ENCODE results near the gene NTRK2. TPM values are rescaled to one million over a fixed set of nuclear protein-coding genes. Genes with fewer than 3 reads are reported as not detected.

NTRK2 gene
- total and polyA plus RNA-seq, 2 donors, result 2.7 to 5.0 TPM

DNA sequence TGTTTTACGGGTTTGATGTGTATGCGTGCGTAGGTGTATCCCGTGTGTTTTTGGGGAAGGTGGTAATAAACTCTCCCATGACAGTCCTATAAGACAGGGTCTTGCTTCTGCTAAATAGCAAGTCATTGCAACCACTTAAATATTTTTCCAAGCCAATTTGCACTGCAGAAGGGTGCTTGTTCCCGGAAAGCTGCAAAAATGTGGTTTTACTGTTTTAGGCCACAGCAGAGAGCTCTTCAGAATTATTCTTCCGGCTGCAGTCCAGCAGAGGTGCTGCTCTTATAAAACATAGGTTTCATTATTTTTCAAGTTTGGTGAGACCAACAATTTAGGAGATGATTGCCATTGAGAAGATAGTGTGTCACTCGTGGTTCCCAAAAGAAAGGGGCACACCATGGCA is 192.8 kb downstream of the NTRK2 start:
- Histone ChIP-seq H3K27me3 (ENCODE audit: control insufficient read depth in 2 of 2, insufficient read depth in 1 of 2, low read length in 1 of 2) (no peaks in the 10 kb centered on the region), H3K9me3 (ENCODE audit: control insufficient read depth in 2 of 2, insufficient read depth in 1 of 2, low read length in 1 of 2) (no peaks in the 10 kb centered on the region), H3K27ac (ENCODE audit: low read depth in 1 of 2, low read length in 1 of 2) (no peak overlapping the region), H3K4me1 (ENCODE audit: control insufficient read depth in 2 of 2, insufficient read depth in 2 of 2, low read length in 2 of 2) (no peaks in the 10 kb centered on the region), H3K36me3 (ENCODE audit: control insufficient read depth in 2 of 2, insufficient read depth in 2 of 2, low read length in 1 of 2) (no peaks in the 10 kb centered on the region), H3K4me3 (ENCODE audit: low read length in 2 of 2) (no peak overlapping the region)
- 96% methylated on average over 7 of the region's 7 CpGs for WGBS
- DNase-seq (ENCODE audit: low read depth in 6 of 9, low spot score in 9 of 9), result no peak

DNA sequence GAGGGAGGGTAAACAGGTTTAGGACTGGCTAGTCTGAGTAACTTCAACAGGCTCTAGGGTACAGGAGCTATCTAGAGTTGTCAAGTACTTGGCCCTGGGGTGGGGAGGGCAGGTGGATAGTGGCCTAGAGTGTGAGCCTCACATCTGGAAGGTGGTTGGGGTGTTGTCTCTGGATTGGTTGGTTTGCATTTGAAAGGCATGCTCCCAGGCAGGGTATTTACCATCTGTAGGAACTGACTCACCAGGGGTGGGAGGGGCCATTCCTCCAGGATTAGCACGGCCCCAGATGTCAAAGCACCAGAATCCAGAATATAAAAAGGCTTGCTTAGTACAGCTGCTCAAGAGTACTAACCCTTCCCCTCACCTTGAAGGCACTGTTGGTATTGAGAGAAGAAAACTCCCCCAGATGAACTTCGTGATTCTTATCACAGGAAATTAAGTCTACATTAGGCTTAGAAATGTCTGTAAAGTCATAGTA is 193.3 kb downstream of the NTRK2 start:
- peak in 1 of 9 donors; percentile 5 for DNase-seq (ENCODE audit: low read depth in 6 of 9, low spot score in 9 of 9)
- 45% methylated on average over 2 of the region's 2 CpGs for WGBS

DNA sequence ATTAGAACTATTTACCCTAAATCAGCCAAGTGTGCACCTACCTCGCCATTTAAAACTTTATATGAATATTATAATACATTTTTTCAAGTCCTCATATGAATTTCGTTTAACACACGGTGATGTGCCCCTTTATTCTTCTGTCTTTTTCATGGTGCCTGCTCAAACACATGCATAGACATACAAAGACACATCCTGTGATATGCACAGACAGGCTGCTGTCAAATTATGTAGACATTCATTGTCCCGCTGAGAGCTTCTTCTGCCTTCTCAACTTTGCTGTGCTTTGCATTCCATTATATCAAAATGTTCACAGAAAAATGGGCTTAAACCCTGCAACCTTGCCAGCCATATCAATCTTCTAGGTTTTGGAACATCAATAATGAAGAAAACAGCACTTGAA is 193.8 kb downstream of the NTRK2 start:
- Histone ChIP-seq H3K9me3 (ENCODE audit: control insufficient read depth in 2 of 2, insufficient read depth in 1 of 2, low read length in 1 of 2) (no peaks in the 10 kb centered on the region), H3K4me3 (ENCODE audit: low read length in 2 of 2) (no peak overlapping the region), H3K27me3 (ENCODE audit: control insufficient read depth in 2 of 2, insufficient read depth in 1 of 2, low read length in 1 of 2) (no peaks in the 10 kb centered on the region), H3K4me1 (ENCODE audit: control insufficient read depth in 2 of 2, insufficient read depth in 2 of 2, low read length in 2 of 2) (no peaks in the 10 kb centered on the region), H3K27ac (ENCODE audit: low read depth in 1 of 2, low read length in 1 of 2) (no peak overlapping the region), H3K36me3 (ENCODE audit: control insufficient read depth in 2 of 2, insufficient read depth in 2 of 2, low read length in 1 of 2) (no peaks in the 10 kb centered on the region)
- 92% methylated on average over 4 of the region's 4 CpGs for WGBS
- DNase-seq (ENCODE audit: low read depth in 6 of 9, low spot score in 9 of 9), result no peak

More for the DNA sequence above, 193.3 kb downstream of the NTRK2 start:
- H3K27me3 ChIP-seq (ENCODE audit: control insufficient read depth in 2 of 2, insufficient read depth in 1 of 2, low read length in 1 of 2), result no peaks in the 10 kb centered on the region
- no peaks in the 10 kb centered on the region for H3K9me3 ChIP-seq (ENCODE audit: control insufficient read depth in 2 of 2, insufficient read depth in 1 of 2, low read length in 1 of 2)
- H3K4me3 ChIP-seq (ENCODE audit: low read length in 2 of 2), result no peak overlapping the region
- no peaks in the 10 kb centered on the region for H3K36me3 ChIP-seq (ENCODE audit: control insufficient read depth in 2 of 2, insufficient read depth in 2 of 2, low read length in 1 of 2)
- no peaks in the 10 kb centered on the region for H3K4me1 ChIP-seq (ENCODE audit: control insufficient read depth in 2 of 2, insufficient read depth in 2 of 2, low read length in 2 of 2)
- no peak overlapping the region for H3K27ac ChIP-seq (ENCODE audit: low read depth in 1 of 2, low read length in 1 of 2)

DNA sequence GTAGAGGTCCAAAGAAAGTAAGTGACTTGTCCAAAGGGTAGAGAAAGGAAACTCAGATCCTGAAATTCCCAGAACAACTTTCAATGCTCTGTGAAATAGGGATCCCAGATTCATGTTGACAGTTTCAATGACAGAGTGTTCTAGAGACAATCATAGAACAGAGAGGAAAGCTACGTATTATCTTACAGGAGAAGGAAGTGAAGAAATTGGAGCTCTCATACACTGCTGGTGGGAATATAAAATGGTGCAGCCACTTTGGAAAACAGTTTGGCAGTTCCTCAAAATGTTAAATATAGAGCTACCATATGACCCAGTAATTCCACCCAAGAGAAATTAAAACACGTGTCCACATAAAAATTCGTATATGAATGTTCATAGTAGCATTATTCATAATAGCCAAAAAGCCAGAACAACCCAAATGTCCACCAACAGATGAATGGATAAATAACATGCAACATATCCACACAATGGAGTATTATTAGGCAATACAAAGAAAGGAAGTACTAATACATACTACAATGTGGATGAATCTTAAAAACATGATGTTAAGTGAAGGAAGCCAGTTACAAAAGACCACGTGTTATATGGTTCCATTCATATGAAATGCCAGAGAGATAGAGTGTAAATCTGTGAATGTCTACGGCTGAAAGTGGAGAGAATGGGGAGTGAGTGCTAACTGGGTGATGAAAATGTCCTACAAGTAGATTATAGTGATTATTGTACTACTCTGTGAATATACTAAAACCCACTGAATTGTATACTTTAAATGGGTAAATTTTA is 197.1 kb downstream of the NTRK2 start:
- 93% methylated on average over 5 of the region's 5 CpGs for WGBS
- Histone ChIP-seq H3K36me3 (ENCODE audit: control insufficient read depth in 2 of 2, insufficient read depth in 2 of 2, low read length in 1 of 2) (no peaks in the 10 kb centered on the region), H3K4me3 (ENCODE audit: low read length in 2 of 2) (no peak overlapping the region), H3K27ac (ENCODE audit: low read depth in 1 of 2, low read length in 1 of 2) (no peak overlapping the region), H3K27me3 (ENCODE audit: control insufficient read depth in 2 of 2, insufficient read depth in 1 of 2, low read length in 1 of 2) (no peaks in the 10 kb centered on the region), H3K4me1 (ENCODE audit: control insufficient read depth in 2 of 2, insufficient read depth in 2 of 2, low read length in 2 of 2) (no peaks in the 10 kb centered on the region), H3K9me3 (ENCODE audit: control insufficient read depth in 2 of 2, insufficient read depth in 1 of 2, low read length in 1 of 2) (no peaks in the 10 kb centered on the region)
- no peak for DNase-seq (ENCODE audit: low read depth in 6 of 9, low spot score in 9 of 9)

DNA sequence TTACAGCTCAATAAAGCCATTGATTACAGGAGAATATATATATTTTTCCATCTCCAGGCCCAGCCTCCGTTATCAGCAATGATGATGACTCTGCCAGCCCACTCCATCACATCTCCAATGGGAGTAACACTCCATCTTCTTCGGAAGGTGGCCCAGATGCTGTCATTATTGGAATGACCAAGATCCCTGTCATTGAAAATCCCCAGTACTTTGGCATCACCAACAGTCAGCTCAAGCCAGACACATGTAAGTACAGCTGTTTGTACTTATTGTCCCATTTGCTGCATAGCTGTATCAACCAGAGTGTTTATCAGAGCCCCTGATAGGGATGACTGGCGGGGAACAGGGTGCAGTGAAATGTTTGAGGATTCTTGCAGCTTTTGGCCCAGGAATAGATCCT is 197.7 kb downstream of the NTRK2 start:
- H3K4me3 ChIP-seq (ENCODE audit: low read length in 2 of 2), result no peak overlapping the region
- H3K27me3 ChIP-seq (ENCODE audit: control insufficient read depth in 2 of 2, insufficient read depth in 1 of 2, low read length in 1 of 2), result no peaks in the 10 kb centered on the region
- WGBS, result 91% methylated on average over 3 of the region's 3 CpGs
- no peaks in the 10 kb centered on the region for H3K9me3 ChIP-seq (ENCODE audit: control insufficient read depth in 2 of 2, insufficient read depth in 1 of 2, low read length in 1 of 2)
- H3K4me1 ChIP-seq (ENCODE audit: control insufficient read depth in 2 of 2, insufficient read depth in 2 of 2, low read length in 2 of 2), result no peaks in the 10 kb centered on the region
- no peak overlapping the region for H3K27ac ChIP-seq (ENCODE audit: low read depth in 1 of 2, low read length in 1 of 2)
- H3K36me3 ChIP-seq (ENCODE audit: control insufficient read depth in 2 of 2, insufficient read depth in 2 of 2, low read length in 1 of 2), result no peaks in the 10 kb centered on the region
- DNase-seq (ENCODE audit: low read depth in 6 of 9, low spot score in 9 of 9), result no peak

DNA sequence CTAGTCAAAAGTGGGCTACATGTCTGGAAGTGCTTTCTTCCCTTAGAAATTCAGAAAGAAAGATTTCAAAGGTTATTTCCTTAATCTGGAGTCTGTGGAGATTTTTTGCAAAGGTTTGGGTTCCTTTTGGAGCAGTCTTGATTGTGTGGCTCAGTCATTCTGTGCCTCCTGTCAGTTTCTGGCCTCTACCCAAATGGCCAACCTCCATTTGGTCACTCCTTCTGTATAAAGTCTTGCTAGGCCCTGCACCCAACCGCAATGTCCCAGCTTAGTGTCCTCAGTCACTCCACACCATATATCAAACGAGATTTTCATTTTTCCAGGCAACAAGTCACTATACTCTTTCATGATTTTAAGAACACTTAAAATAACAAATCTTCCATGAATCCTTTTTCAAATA is 199.6 kb downstream of the NTRK2 start:
- Histone ChIP-seq H3K4me3 (ENCODE audit: low read length in 2 of 2) (no peak overlapping the region), H3K27ac (ENCODE audit: low read depth in 1 of 2, low read length in 1 of 2) (no peak overlapping the region), H3K27me3 (ENCODE audit: control insufficient read depth in 2 of 2, insufficient read depth in 1 of 2, low read length in 1 of 2) (no peaks in the 10 kb centered on the region), H3K4me1 (ENCODE audit: control insufficient read depth in 2 of 2, insufficient read depth in 2 of 2, low read length in 2 of 2) (no peaks in the 10 kb centered on the region), H3K36me3 (ENCODE audit: control insufficient read depth in 2 of 2, insufficient read depth in 2 of 2, low read length in 1 of 2) (no peaks in the 10 kb centered on the region), H3K9me3 (ENCODE audit: control insufficient read depth in 2 of 2, insufficient read depth in 1 of 2, low read length in 1 of 2) (no peaks in the 10 kb centered on the region)
- WGBS, result 86% methylated on average over 2 of the region's 2 CpGs
- DNase-seq (ENCODE audit: low read depth in 6 of 9, low spot score in 9 of 9), result no peak

DNA sequence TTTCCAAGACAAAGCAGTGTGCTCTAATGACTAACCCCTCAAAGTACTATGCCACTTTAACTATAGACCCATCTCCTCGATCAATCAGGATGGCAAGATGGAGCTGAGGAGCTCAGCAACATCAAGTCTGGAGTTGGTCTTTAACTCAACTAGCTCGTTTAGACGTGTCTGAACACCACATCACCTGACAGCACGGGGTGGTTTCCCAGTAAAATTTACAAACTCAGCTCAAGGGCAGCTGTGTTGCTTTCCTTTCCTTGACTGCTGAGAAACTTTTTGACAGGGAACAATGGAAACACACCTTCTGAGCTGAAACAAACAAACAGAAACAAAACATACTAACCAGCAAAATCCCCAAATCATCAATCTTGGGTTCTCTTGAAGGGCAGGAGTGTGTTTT is 202.5 kb downstream of the NTRK2 start:
- Histone ChIP-seq H3K4me1 (ENCODE audit: control insufficient read depth in 2 of 2, insufficient read depth in 2 of 2, low read length in 2 of 2) (no peaks in the 10 kb centered on the region), H3K27me3 (ENCODE audit: control insufficient read depth in 2 of 2, insufficient read depth in 1 of 2, low read length in 1 of 2) (no peaks in the 10 kb centered on the region), H3K36me3 (ENCODE audit: control insufficient read depth in 2 of 2, insufficient read depth in 2 of 2, low read length in 1 of 2) (no peaks in the 10 kb centered on the region), H3K9me3 (ENCODE audit: control insufficient read depth in 2 of 2, insufficient read depth in 1 of 2, low read length in 1 of 2) (no peaks in the 10 kb centered on the region), H3K4me3 (ENCODE audit: low read length in 2 of 2) (no peak overlapping the region), H3K27ac (ENCODE audit: low read depth in 1 of 2, low read length in 1 of 2) (no peak overlapping the region)
- WGBS, result 92% methylated on average over 4 of the region's 4 CpGs
- DNase-seq (ENCODE audit: low read depth in 6 of 9, low spot score in 9 of 9), result no peak

DNA sequence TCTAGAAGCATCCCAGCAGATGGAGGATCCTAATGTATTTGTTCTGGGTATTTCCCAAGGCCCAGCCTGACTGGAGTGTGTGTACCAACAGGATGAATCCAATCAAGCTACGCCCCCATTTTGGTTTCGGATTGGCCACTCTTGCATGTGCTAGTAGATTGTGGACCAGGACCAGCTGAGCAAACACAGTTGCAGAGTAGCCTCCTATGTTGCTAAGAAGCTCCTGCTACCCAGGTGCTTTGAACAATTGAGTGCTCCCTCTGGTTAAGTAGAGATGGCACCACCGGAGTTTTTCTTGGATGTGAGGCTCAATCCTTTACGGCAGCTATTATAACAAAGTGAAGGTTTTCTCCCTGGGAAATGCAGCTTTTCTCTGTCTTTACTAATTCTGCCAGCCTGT is 204.5 kb downstream of the NTRK2 start:
- WGBS, result 98% methylated on average over 4 of the region's 4 CpGs
- DNase-seq (ENCODE audit: low read depth in 6 of 9, low spot score in 9 of 9), result no peak
- Histone ChIP-seq H3K4me3 (ENCODE audit: low read length in 2 of 2) (no peak overlapping the region), H3K4me1 (ENCODE audit: control insufficient read depth in 2 of 2, insufficient read depth in 2 of 2, low read length in 2 of 2) (no peaks in the 10 kb centered on the region), H3K27me3 (ENCODE audit: control insufficient read depth in 2 of 2, insufficient read depth in 1 of 2, low read length in 1 of 2) (no peaks in the 10 kb centered on the region), H3K9me3 (ENCODE audit: control insufficient read depth in 2 of 2, insufficient read depth in 1 of 2, low read length in 1 of 2) (no peaks in the 10 kb centered on the region), H3K27ac (ENCODE audit: low read depth in 1 of 2, low read length in 1 of 2) (no peak overlapping the region), H3K36me3 (ENCODE audit: control insufficient read depth in 2 of 2, insufficient read depth in 2 of 2, low read length in 1 of 2) (no peaks in the 10 kb centered on the region)

DNA sequence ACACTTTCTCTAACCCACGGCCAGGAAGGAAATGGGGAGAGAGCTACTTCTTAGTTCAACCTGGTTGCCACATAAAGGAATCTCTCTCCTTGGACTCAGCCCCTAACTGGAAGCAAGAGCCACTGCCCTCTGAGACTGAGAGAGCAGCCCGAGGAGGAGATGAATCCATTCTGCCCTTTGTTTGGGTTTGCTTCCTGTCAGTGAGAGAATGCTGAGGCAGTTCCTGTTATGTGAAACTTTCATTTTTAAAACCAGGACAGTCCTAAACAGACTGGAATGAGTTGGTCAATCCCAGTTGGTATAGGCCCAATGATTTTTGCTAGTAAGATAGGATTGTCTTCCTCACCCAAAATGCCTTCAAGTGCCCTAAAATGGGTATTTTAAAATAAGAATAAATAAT is 205.1 kb downstream of the NTRK2 start:
- H3K4me1 ChIP-seq (ENCODE audit: control insufficient read depth in 2 of 2, insufficient read depth in 2 of 2, low read length in 2 of 2), result no peaks in the 10 kb centered on the region
- DNase-seq (ENCODE audit: low read depth in 6 of 9, low spot score in 9 of 9), result peak in 1 of 9 donors; percentile 5
- no peaks in the 10 kb centered on the region for H3K27me3 ChIP-seq (ENCODE audit: control insufficient read depth in 2 of 2, insufficient read depth in 1 of 2, low read length in 1 of 2)
- H3K4me3 ChIP-seq (ENCODE audit: low read length in 2 of 2), result no peak overlapping the region
- no peaks in the 10 kb centered on the region for H3K9me3 ChIP-seq (ENCODE audit: control insufficient read depth in 2 of 2, insufficient read depth in 1 of 2, low read length in 1 of 2)
- no peaks in the 10 kb centered on the region for H3K36me3 ChIP-seq (ENCODE audit: control insufficient read depth in 2 of 2, insufficient read depth in 2 of 2, low read length in 1 of 2)
- no peak overlapping the region for H3K27ac ChIP-seq (ENCODE audit: low read depth in 1 of 2, low read length in 1 of 2)
- 24% methylated on average over 2 of the region's 2 CpGs for WGBS
